Bladder microvascular endothelial cell (primary cell): ENCODE data around the gene TBC1D10A. TPM values are rescaled to one million over a fixed set of nuclear protein-coding genes. Genes with fewer than 3 reads are reported as not detected.

Source experiments
- total RNA-seq: library from RNA; depleted of rRNA; stranded (reverse); fragments of >200 nt; gene quantifications from 2 replicates; pipeline ENCODE4 v1.2.3, GENCODE V29; 2014

Gene TBC1D10A, protein sequence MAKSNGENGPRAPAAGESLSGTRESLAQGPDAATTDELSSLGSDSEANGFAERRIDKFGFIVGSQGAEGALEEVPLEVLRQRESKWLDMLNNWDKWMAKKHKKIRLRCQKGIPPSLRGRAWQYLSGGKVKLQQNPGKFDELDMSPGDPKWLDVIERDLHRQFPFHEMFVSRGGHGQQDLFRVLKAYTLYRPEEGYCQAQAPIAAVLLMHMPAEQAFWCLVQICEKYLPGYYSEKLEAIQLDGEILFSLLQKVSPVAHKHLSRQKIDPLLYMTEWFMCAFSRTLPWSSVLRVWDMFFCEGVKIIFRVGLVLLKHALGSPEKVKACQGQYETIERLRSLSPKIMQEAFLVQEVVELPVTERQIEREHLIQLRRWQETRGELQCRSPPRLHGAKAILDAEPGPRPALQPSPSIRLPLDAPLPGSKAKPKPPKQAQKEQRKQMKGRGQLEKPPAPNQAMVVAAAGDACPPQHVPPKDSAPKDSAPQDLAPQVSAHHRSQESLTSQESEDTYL
- total RNA-seq, result 6.2 and 10.8 TPM in 2 replicates

GRCh38 chr22:30326706-30327362, at the start of gene TBC1D10A:
Gene TBC1D10A (minus strand): TSS chr22:30326941. CDS start chr22:30326881, 60 bp downstream.

GRCh38 chr22:30356449-30357235, 29.9 kb upstream of the TBC1D10A start, which contains the start of the genes CCDC157 and SF3A1:
Gene CCDC157 (plus strand): TSS chr22:30357007. CDS start chr22:30366001, 8,994 bp downstream.
Gene SF3A1 (minus strand): TSS chr22:30356894. CDS start chr22:30356792, 102 bp downstream.

DNA sequence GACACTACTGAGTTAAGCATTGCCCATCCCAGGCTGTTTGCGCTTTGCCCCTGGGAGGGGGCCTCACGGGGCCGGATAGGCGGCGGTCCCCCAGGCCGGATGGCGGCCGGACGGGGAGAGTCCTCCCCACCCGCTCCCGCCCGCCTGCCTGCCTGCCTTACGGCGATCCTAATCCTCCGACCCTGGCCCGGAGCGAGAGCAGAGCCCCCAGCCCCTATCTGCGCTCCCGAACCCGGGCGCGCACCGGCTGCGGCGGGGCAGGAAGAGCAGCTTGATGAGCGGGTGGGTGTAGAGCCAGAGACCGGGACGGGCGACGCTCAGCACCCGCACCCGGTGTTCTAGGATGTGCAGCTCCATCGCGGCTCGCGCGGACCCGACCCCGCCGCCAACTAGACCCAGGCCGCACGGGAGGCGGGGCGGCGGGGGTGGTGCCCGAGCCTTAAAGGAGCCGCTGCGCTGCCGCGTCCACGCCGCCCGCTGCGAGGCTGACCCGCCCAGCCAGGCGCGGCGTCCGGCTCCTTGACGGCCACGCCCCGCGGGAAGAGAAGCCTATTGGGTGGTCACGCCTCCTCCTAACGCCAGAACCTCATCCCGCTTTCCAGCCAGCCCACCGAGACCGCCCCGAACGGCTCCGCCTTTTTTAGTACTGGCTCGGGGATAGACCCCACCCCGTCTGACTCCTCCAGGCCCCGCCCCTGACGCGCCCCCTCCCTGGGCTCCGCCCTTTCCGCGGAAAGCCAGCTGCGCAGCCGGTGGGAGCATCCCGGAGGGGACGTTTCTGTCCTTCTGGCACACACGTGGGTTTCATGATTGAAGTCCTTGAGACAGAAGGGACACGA, 37.4 kb downstream of the TBC1D10A start, which contains the start of gene CASTOR1:
Gene CASTOR1, minus strand, starts transcription at position 365 of the 839 bp plus-strand sequence. Its CDS starts 8 bp downstream, at position 357.

DNA sequence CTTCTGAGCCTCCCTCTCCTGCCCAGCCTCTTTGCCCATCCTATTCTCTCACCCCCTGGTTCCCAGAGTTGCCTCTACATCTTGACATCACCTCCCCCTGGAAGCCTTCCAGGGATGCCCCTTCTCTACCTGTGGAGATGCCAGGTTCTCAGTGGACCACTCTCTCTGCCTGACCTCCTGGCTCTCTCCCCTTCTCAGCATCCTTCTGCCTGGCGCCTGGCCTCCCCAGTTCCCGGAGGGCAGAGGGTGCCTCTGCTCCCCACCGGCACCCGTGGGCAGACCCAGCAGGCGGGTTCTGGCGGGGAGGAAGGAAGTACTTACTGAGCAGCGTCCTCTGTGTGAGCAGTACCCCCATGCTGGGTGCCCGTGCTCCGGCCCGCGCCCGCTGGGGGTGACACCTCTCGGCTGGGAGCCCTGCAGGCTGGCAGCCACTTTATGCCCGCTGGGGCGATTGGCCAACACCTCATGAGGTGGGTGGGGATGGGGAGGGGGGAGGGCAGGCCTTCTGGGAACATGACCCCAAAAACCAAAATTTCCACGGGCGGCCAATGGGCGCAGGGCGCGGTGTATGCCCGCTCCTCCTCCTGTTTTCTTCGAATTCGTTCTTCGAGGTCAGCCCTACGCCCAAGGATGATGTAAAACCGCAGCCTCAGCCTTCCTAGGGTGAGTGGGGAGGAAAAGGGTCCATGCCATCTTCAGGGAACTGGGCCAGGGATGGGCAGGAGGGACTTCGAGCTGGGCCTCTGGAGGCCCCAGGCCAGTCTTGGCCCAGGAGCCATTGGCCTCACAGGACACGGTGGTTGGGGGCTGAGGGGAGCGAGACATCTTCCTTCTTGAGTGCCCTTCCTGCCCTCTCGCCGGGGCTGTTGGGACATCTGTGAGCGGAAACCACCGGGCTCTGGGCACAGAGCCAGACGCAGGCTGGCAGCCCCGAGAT, 60.0 kb downstream of the TBC1D10A start, which contains the start of gene OSM:
Gene OSM, minus strand, starts transcription at position 407 of the 937 bp plus-strand sequence. Its CDS starts 52 bp downstream, at position 355.

DNA sequence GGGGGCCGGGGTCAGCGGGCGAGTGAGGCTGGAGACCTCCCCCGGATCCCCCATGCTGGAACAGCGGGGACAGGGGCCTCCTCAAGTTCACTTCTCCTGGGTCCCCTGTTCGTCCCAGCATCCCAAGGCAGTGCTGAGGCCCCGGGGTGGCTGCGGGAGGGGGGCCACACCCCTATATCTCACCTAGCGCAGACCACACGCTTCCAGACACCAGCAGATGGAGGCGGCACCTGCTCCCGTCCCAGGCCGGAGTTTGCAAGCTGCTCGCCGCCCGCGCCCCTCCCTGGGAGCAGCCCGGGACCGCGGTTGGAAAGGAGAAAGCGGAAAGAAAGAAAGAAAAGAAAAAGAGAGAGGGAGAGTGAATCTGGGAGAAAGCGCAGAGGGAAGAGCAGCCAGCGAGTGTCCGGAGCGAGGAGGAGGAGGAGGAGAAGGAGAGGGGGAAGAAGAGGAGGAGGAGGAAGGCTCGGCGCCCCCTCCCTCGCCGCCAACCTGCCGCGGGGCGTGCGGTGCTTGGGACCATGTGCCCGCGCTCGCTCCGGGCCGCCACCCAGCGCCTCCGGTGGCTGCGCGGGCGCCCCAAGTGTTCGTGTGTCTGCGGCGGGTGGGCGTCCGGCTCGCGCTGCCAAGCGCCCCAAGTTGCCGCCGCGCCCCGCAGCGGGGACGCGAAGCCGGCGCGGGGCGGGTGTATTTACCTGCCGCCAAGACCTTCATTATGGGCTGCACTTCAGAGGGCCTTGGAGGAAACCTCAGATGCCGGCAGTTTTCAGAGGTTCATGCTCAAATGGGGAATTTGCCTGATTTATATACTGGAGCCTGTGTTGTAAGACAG, 80.5 kb downstream of the TBC1D10A start, which contains the start of gene LIF:
Gene LIF, minus strand, starts transcription at position 775 of the 829 bp plus-strand sequence. Its CDS starts 64 bp downstream, at position 711.

Other genes with a start within 250 kb of the TBC1D10A start
- gene HORMAD2, start 246.5 kb downstream of the TBC1D10A start, total RNA-seq, result not detected in 2 replicates
- 0.49 and 2.0 TPM in 2 replicates for gene LIF, start 80.2 kb downstream of the TBC1D10A start, total RNA-seq
- not detected in 2 replicates for gene OSM, start 60.1 kb downstream of the TBC1D10A start, total RNA-seq
- 8.8 and 8.9 TPM in 2 replicates for gene CASTOR1, start 37.4 kb downstream of the TBC1D10A start, total RNA-seq
- 16.8 and 33.2 TPM in 2 replicates for gene SF3A1, start 30.0 kb upstream of the TBC1D10A start, total RNA-seq
- 0.81 and 1.1 TPM in 2 replicates for gene CCDC157, start 30.1 kb upstream of the TBC1D10A start, total RNA-seq
- 13.8 and 22.3 TPM in 2 replicates for gene RNF215, start 60.5 kb upstream of the TBC1D10A start, total RNA-seq
- gene SEC14L2, start 70.1 kb upstream of the TBC1D10A start, total RNA-seq, result 6.2 and 9.6 TPM in 2 replicates
- gene MTFP1, start 98.8 kb upstream of the TBC1D10A start, total RNA-seq, result 24.1 and 35.5 TPM in 2 replicates
- not detected in 2 replicates for gene SEC14L3, start 145.1 kb upstream of the TBC1D10A start, total RNA-seq
- gene SEC14L4, start 178.8 kb upstream of the TBC1D10A start, total RNA-seq, result 0.06 TPM in 1 of 2 replicates, not detected in the other
- gene SEC14L6, start 219.8 kb upstream of the TBC1D10A start, total RNA-seq, result 0.13 TPM in 1 of 2 replicates, not detected in the other
- not detected in 2 replicates for gene GAL3ST1, start 247.7 kb upstream of the TBC1D10A start, total RNA-seq